ENCODE results near the gene HMBS. TPM values are rescaled to one million over a fixed set of nuclear protein-coding genes. Genes with fewer than 3 reads are reported as not detected.
A peak's percentile ranks its signal among the peaks of the same experiment; 100 is the strongest.

The HMBS gene
- total RNA-seq, 1 donor from 2014 or later: 10.0 TPM

DNA sequence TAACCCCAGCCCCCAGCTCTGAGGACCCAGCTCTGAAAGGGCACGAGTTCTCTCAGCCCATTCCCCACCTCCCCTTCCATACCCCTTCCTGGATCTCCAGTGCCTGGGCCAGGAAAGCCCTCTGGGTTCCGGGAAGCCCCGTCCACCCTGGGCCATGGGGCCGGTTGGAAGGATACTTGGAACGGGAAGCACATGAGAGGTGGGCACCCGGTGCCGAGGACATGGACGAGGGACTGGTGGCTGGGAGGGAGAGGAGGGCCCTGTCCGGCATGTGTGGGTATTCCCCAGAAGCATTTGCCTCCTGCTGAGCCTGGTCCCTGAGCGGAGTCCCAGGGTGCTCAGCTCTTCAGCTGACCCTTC lies 31.5 kb downstream of the HMBS start:
- DNase-seq (ENCODE audit: low read depth): no peak
- TF ChIP-seq, protein P1, sequence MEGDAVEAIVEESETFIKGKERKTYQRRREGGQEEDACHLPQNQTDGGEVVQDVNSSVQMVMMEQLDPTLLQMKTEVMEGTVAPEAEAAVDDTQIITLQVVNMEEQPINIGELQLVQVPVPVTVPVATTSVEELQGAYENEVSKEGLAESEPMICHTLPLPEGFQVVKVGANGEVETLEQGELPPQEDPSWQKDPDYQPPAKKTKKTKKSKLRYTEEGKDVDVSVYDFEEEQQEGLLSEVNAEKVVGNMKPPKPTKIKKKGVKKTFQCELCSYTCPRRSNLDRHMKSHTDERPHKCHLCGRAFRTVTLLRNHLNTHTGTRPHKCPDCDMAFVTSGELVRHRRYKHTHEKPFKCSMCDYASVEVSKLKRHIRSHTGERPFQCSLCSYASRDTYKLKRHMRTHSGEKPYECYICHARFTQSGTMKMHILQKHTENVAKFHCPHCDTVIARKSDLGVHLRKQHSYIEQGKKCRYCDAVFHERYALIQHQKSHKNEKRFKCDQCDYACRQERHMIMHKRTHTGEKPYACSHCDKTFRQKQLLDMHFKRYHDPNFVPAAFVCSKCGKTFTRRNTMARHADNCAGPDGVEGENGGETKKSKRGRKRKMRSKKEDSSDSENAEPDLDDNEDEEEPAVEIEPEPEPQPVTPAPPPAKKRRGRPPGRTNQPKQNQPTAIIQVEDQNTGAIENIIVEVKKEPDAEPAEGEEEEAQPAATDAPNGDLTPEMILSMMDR (IDR thresholded peaks at IDR 0.05; ENCODE audit: insufficient read depth, low read length, severe bottlenecking): no peak

DNA sequence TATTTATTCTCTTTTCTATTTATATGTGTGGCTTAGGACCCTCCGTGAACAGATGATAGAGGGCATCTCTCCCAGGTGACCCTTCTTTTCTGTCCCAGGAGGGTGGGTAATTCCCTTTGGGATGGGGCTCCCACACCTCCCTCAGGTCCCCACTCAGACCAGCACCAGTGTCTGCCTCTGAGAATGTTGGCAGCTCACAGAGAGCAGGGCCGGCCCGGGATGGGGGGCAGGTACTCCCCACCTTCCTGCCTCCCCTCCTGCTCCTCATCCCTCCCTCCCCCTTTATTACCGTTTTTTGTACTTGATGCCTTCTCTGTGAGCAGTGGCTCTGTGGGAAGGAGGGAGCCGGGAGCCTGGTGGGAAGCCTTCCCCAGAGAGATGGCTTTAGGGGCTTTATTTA lies 31.9 kb downstream of the HMBS start:
- TF ChIP-seq, protein P1 (IDR thresholded peaks at IDR 0.05; ENCODE audit: insufficient read depth, low read length, severe bottlenecking): no peak
- Histone ChIP-seq H3K4me3 (ENCODE audit: low read depth, low read length) (no peak overlapping the region), H3K36me3 (ENCODE audit: control insufficient read depth, insufficient read depth, low read length) (peaks cover 4% of the 10 kb centered on the region), H3K27me3 (ENCODE audit: control insufficient read depth, insufficient read depth, low read length) (no peaks in the 10 kb centered on the region)
- DNase-seq (ENCODE audit: low read depth) (no peak), FAIRE-seq (no peak)

More for the DNA sequence above, 31.5 kb downstream of the HMBS start:
- Histone ChIP-seq H3K4me3 (ENCODE audit: low read depth, low read length) (no peak overlapping the region), H3K27me3 (ENCODE audit: control insufficient read depth, insufficient read depth, low read length) (no peaks in the 10 kb centered on the region), H3K36me3 (ENCODE audit: control insufficient read depth, insufficient read depth, low read length) (peaks cover 7% of the 10 kb centered on the region)
- FAIRE-seq: no peak

DNA sequence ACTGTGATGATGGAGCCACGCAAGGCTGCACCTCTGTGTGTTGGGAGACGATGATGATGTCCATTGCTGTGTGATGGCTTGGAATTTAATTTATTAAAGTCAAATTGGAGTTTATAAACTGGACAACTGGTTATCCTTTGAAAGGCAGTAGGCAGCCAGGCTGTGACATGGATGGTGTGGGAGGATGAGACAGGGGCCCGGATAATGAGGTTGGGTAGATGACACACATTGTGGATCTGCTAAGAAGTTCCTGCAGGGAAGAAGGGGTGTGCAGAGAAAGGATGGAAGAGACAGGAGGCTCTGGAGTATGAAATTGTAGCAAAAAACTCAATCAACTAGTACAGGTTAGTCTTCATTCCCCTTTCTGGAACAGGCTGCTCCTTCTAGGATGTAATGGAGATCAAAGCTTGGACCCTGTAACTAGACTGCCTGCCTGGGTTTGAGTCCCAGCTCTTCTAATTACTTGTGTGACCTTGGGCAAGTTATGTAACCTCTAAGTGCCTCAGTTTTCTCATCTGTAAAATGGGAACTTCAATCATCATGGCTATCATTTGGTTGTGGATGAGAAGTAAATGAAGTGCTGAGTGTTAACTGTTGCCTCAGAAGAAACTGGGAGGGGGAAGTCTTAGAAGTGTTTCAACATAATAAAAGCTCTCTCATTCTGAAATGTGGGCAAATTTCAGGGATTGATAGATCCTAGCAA lies 32.5 kb downstream of the HMBS start:
- peaks cover 2% of the 10 kb centered on the region for H3K36me3 ChIP-seq (ENCODE audit: control insufficient read depth, insufficient read depth, low read length)
- H3K27me3 ChIP-seq (ENCODE audit: control insufficient read depth, insufficient read depth, low read length): no peaks in the 10 kb centered on the region
- FAIRE-seq (no peak), DNase-seq (ENCODE audit: low read depth) (no peak)
- TF ChIP-seq, protein P1 (IDR thresholded peaks at IDR 0.05; ENCODE audit: insufficient read depth, low read length, severe bottlenecking): no peak
- H3K4me3 ChIP-seq (ENCODE audit: low read depth, low read length): no peak overlapping the region

DNA sequence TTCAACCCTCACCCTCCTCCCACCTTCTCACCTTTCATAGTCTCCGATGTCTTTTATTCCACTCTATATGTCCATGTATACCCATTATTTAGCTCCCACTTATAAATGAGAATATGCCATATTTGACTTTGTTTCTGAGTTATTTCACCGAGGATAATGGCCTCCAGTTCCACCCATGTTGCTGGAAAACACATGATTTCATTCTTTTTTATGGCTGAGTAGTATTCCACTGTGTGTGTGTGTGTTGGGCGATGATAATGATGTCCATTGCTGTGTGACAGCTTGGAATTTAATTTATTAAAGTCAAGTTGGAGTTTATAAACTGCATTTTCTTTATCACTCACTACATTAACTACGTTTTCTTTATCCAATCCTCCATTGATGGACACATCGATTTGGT lies 33.5 kb downstream of the HMBS start:
- Histone ChIP-seq H3K27me3 (ENCODE audit: control insufficient read depth, insufficient read depth, low read length) (no peaks in the 10 kb centered on the region), H3K36me3 (ENCODE audit: control insufficient read depth, insufficient read depth, low read length) (peaks cover 2% of the 10 kb centered on the region), H3K4me3 (ENCODE audit: low read depth, low read length) (no peak overlapping the region)
- no peak for FAIRE-seq
- no peak for DNase-seq (ENCODE audit: low read depth)
- TF ChIP-seq, protein P1 (IDR thresholded peaks at IDR 0.05; ENCODE audit: insufficient read depth, low read length, severe bottlenecking): no peak

DNA sequence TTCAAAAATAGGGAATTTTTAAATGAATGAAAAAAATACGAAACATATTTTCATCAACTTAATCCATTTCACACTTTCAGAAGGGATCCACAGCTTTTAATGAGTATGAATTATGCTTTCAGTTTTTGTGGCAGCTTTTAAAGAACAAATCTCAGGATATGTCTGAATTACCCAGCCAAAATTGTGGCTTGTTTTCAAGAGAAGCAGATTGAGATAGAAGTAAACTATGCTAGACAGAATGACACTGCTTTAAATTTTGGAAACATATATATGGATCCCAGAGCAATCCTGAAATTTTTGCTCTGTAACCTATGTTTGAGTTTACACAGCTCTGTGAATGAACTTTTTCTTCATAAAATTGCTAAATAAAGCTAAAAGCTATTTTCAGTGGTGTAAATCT lies 34.3 kb downstream of the HMBS start:
- no peak for FAIRE-seq
- Histone ChIP-seq H3K4me3 (ENCODE audit: low read depth, low read length) (no peak overlapping the region), H3K36me3 (ENCODE audit: control insufficient read depth, insufficient read depth, low read length) (peaks cover 2% of the 10 kb centered on the region), H3K27me3 (ENCODE audit: control insufficient read depth, insufficient read depth, low read length) (no peaks in the 10 kb centered on the region)
- TF ChIP-seq, protein P1 (IDR thresholded peaks at IDR 0.05; ENCODE audit: insufficient read depth, low read length, severe bottlenecking): no peak
- no peak for DNase-seq (ENCODE audit: low read depth)

DNA sequence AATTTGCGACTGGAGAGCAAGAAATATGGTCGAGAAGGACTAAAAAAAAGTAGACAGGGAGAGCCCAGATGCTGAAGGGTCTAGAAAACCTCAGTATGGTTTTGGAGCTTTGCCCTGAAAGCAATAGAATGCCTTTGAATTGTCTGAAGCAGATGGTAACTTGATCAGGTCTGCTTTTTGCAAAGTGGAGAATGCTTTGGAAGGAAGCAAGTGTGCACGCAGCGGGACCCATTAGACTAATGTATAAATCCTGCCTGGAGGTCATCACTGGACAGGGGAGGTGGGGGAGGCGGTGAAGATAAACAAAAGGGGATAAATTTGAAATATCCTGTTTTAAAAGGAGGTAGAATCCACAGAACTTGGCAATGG lies 35.9 kb downstream of the HMBS start:
- no peak for DNase-seq (ENCODE audit: low read depth)
- Histone ChIP-seq H3K36me3 (ENCODE audit: control insufficient read depth, insufficient read depth, low read length) (peaks cover 3% of the 10 kb centered on the region), H3K27me3 (ENCODE audit: control insufficient read depth, insufficient read depth, low read length) (no peaks in the 10 kb centered on the region), H3K4me3 (ENCODE audit: low read depth, low read length) (peak overlapping the region; percentile 74)
- TF ChIP-seq, protein P1 (IDR thresholded peaks at IDR 0.05; ENCODE audit: insufficient read depth, low read length, severe bottlenecking): no peak
- FAIRE-seq: no peak
